A549 treated with CpdA at 1 μM for 4 hours (cell line): ENCODE measurements around the gene PRR30. TPM values are rescaled to one million over a fixed set of nuclear protein-coding genes. Genes with fewer than 3 reads are reported as not detected.

ENCODE experiments used
- total RNA-seq: library from RNA; stranded (reverse); fragments of 200-300 nt; extraction: Qiagen RNA extraction; gene quantifications from 5 replicates; pipeline ENCODE4 v1.2.3, GENCODE V29; 2022; ENCODE audit warnings: low read depth

Gene PRR30
- not detected in 5 replicates for total RNA-seq

DNA sequence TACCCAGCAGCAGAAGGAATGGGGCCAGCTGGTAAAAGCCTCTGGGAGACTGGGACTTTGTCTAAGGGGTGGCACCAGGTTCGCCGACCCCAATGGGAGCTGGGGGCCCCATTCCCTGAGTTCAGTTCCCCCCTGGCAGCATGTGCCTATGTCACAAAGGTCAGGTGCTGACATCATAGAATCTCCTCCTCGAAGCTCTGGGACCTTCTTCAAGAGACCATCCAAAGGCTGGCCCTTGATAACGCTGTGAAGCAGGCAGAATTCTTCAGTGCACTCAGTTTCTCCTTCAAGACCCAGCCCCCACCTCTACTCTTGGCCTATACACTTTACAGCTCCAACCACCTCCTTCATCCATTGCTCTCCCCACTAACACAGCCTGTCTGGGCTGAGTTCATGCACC lies at the start of gene PRR30:
TSS of gene PRR30 (minus strand) at position 101 of the 400 bp plus-strand sequence. CDS start 1,081 bp downstream, outside the sequence.

DNA sequence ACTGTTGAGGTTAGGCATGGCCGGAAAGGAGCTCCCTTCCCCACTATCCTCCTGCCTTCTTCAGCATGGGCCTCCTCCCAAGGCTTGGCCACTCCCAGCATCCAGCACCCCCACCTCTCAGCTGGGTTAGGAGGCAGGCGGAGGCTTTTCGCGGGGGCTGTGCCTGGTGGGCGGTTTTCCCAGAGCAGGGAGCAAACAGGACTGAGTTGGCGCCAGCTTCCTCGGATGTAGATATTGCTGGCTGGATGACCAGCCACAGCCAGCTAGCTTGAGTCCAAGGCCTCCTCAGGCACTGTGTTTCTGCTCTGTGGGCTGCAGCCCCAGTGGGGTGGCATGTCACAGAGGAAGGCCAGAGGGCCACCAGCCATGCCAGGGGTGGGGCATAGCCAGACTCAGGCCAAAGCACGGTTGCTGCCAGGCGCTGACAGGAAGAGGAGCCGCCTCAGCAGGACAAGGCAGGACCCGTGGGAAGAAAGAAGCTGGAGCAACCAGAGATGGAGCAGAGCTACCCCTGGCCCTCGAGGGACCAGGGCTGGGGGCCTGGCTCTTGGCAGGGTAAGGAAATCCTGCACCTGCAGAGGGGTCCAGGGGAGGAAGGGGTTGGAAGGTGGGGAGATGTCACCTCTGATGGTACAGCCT lies 9.7 kb upstream of the PRR30 start, which contains the start of gene TCF23:
TSS of gene TCF23 (plus strand) at position 204 of the 639 bp plus-strand sequence. CDS start at position 334, 130 bp downstream.

GRCh38 chr2:27133905-27134780 lies 5.1 kb downstream of the PRR30 start, which contains the start of gene PREB:
Gene PREB (minus strand): TSS chr2:27134636. CDS start chr2:27134421, 215 bp downstream.

GRCh38 chr2:27123302-27124150 lies 15.7 kb downstream of the PRR30 start, which contains the start of gene ABHD1:
Gene ABHD1 (plus strand): TSS chr2:27123815. CDS start chr2:27123949, 134 bp downstream.

GRCh38 chr2:27118525-27119329 lies 20.5 kb downstream of the PRR30 start, which contains the start of gene CGREF1:
Gene CGREF1 (minus strand): TSS chr2:27119128. CDS start chr2:27104366, 14,762 bp downstream.

Other genes with a start within 250 kb of the PRR30 start
- 11.6 to 14.5 TPM (median 12.1 TPM) in 5 replicates for gene MAPRE3, start 168.8 kb downstream of the PRR30 start, total RNA-seq
- 57.6 to 76.4 TPM (median 69.9 TPM) in 5 replicates for gene TMEM214, start 106.4 kb downstream of the PRR30 start, total RNA-seq
- gene AGBL5, start 87.7 kb downstream of the PRR30 start, total RNA-seq = 28.8 to 33.5 TPM (median 30.2 TPM) in 5 replicates
- gene OST4, start 67.8 kb downstream of the PRR30 start, total RNA-seq = 545 to 581 TPM (median 554 TPM) in 5 replicates
- 0.32 to 0.62 TPM (median 0.41 TPM) in 5 replicates for gene EMILIN1, start 60.8 kb downstream of the PRR30 start, total RNA-seq
- 8.7 to 12.4 TPM (median 8.8 TPM) in 5 replicates for gene KHK, start 52.6 kb downstream of the PRR30 start, total RNA-seq
- gene CGREF1, start 20.3 kb downstream of the PRR30 start, total RNA-seq = 6.1 to 8.7 TPM (median 7.4 TPM) in 5 replicates
- gene ABHD1, start 15.6 kb downstream of the PRR30 start, total RNA-seq = 0.63 to 2.3 TPM (median 1.9 TPM) in 5 replicates
- gene PREB, start 4.8 kb downstream of the PRR30 start, total RNA-seq = 49.1 to 75.6 TPM (median 69.1 TPM) in 5 replicates
- gene TCF23, start 9.6 kb upstream of the PRR30 start, total RNA-seq = not detected in 5 replicates
- 194 to 223 TPM (median 212 TPM) in 5 replicates for gene ATRAID, start 72.6 kb upstream of the PRR30 start, total RNA-seq
- gene SLC5A6, start 72.9 kb upstream of the PRR30 start, total RNA-seq = 68.5 to 80.1 TPM (median 72.2 TPM) in 5 replicates
- gene CAD, start 78.0 kb upstream of the PRR30 start, total RNA-seq = 54.8 to 73.0 TPM (median 66.8 TPM) in 5 replicates
- gene SLC30A3, start 123.6 kb upstream of the PRR30 start, total RNA-seq = 2.6 to 3.8 TPM (median 3.4 TPM) in 5 replicates
- not detected in 5 replicates for gene DNAJC5G, start 136.0 kb upstream of the PRR30 start, total RNA-seq
- 0.34 to 0.73 TPM (median 0.48 TPM) in 5 replicates for gene TRIM54, start 143.0 kb upstream of the PRR30 start, total RNA-seq
- 0.96 to 2.3 TPM (median 1.5 TPM) in 5 replicates for gene UCN, start 169.0 kb upstream of the PRR30 start, total RNA-seq
- 74.7 to 95.4 TPM (median 90.5 TPM) in 5 replicates for gene MPV17, start 183.7 kb upstream of the PRR30 start, total RNA-seq
- gene GTF3C2, start 217.4 kb upstream of the PRR30 start, total RNA-seq = 63.5 to 66.8 TPM (median 65.7 TPM) in 5 replicates
- 56.2 to 66.4 TPM (median 65.0 TPM) in 5 replicates for gene EIF2B4, start 230.9 kb upstream of the PRR30 start, total RNA-seq
- gene SNX17, start 231.2 kb upstream of the PRR30 start, total RNA-seq = 131 to 146 TPM (median 141 TPM) in 5 replicates
- 8.9 to 15.6 TPM (median 14.8 TPM) in 5 replicates for gene ZNF513, start 241.3 kb upstream of the PRR30 start, total RNA-seq